Rectal smooth muscle tissue (tissue), 1 donor: Measurements from ENCODE around the gene ERMAP.
"Not testable (repeated sequence)": the region's sequence is repeated elsewhere in the genome, so short reads cannot be mapped to it uniquely, and the experiment has no call there.

Source experiments
- H3K27ac ChIP-seq: one replicate; pipeline ENCODE4 v1.7.0; 2013; ENCODE audit warnings: low read depth, low read length, inconsistent platforms
- H3K27me3 ChIP-seq: one replicate; pipeline ENCODE4 v1.7.0; 2013; ENCODE audit warnings: low read length; ENCODE audit not compliant: control insufficient read depth, insufficient read depth
- H3K36me3 ChIP-seq: one replicate; pipeline ENCODE4 v1.7.0; 2013; ENCODE audit warnings: low read length; ENCODE audit not compliant: control insufficient read depth, insufficient read depth
- H3K4me1 ChIP-seq: one replicate; pipeline ENCODE4 v1.7.0; 2013; ENCODE audit warnings: low read length; ENCODE audit not compliant: control insufficient read depth, insufficient read depth
- H3K4me3 ChIP-seq: one replicate; pipeline ENCODE4 v1.7.0; 2013; ENCODE audit warnings: low read length
- H3K9ac ChIP-seq: one replicate; pipeline ENCODE4 v1.7.0; 2013; ENCODE audit warnings: low read length

Gene ERMAP

GRCh38 chr1:42848823-42849537 is 32.1 kb downstream of the ERMAP start:
- Histone ChIP-seq H3K27me3 (no peaks in the 10 kb centered on the region), H3K36me3 (peaks cover 6% of the 10 kb centered on the region), H3K9ac (no peak overlapping the region), H3K4me1 (peaks cover 5% of the 10 kb centered on the region), H3K27ac (no peak overlapping the region), H3K4me3 (no peak overlapping the region)

GRCh38 chr1:42849944-42850343 is 33.0 kb downstream of the ERMAP start:
- no peak overlapping the region for H3K27ac ChIP-seq
- H3K9ac ChIP-seq: no peak overlapping the region
- H3K4me3 ChIP-seq: no peak overlapping the region
- H3K4me1 ChIP-seq: peaks cover 5% of the 10 kb centered on the region
- peaks cover 6% of the 10 kb centered on the region for H3K36me3 ChIP-seq
- no peaks in the 10 kb centered on the region for H3K27me3 ChIP-seq

- peaks cover 6% of the 10 kb centered on the region for H3K36me3 ChIP-seq
- no peaks in the 10 kb centered on the region for H3K27me3 ChIP-seq
- no peak overlapping the region for H3K9ac ChIP-seq
- H3K4me3 ChIP-seq: no peak overlapping the region
- no peak overlapping the region for H3K27ac ChIP-seq
- peaks cover 5% of the 10 kb centered on the region for H3K4me1 ChIP-seq
These were observed 34.5 kb downstream of the ERMAP start for GRCh38 chr1:42851420-42851819.

DNA sequence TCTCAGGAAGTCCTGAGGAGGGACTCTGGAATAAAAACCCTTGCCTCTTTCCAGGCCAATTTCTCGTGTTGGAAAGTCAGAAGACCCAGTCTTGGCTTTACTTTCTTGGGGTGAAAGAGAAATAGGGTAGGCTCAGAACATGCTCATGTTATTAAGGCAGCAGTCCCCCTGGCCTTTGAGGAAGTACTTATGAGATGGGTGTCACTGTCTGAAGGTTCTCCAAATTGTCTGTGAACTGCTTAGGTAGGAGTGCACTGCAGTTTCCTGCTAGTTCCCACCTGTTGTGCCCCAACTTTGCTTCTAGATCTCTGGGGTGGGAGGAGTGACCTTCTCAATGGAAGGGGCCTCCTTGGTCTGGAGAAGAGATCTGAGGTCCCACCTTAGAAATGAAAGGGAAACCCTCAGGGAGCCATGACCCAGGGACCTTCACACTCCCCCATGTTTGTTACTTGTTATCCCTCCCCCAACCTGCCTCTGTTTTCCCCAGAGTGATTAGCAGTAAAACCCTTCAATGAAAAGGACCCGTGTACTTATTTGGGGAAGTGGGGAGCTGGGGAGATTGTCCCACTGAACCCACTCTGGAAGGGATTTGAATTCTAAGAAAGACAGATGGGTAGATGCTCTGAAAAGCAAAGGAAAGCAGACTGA is 35.2 kb downstream of the ERMAP start:
- H3K36me3 ChIP-seq: peaks cover 6% of the 10 kb centered on the region
- H3K9ac ChIP-seq: no peak overlapping the region
- H3K27me3 ChIP-seq: no peaks in the 10 kb centered on the region
- peaks cover 5% of the 10 kb centered on the region for H3K4me1 ChIP-seq
- H3K4me3 ChIP-seq: no peak overlapping the region
- H3K27ac ChIP-seq: no peak overlapping the region

DNA sequence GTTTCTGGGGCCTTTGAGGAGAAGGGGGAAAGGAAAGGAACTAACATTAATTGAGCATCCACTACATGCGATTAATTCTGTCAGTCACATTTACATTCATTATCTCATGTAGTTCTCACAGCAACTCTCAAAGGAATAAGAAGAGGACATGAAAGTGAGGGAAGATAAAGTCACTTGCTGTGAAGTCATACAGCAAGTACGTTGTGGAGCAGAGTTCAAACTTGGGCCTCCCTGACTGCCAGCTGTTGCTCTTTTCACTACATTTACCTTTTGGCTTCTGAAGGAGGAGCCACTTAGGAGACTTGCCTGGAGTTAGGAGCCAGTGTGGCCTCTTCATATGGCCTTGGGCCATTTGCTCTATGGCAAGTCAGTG is 35.7 kb downstream of the ERMAP start:
- H3K27ac ChIP-seq: no peak overlapping the region

DNA sequence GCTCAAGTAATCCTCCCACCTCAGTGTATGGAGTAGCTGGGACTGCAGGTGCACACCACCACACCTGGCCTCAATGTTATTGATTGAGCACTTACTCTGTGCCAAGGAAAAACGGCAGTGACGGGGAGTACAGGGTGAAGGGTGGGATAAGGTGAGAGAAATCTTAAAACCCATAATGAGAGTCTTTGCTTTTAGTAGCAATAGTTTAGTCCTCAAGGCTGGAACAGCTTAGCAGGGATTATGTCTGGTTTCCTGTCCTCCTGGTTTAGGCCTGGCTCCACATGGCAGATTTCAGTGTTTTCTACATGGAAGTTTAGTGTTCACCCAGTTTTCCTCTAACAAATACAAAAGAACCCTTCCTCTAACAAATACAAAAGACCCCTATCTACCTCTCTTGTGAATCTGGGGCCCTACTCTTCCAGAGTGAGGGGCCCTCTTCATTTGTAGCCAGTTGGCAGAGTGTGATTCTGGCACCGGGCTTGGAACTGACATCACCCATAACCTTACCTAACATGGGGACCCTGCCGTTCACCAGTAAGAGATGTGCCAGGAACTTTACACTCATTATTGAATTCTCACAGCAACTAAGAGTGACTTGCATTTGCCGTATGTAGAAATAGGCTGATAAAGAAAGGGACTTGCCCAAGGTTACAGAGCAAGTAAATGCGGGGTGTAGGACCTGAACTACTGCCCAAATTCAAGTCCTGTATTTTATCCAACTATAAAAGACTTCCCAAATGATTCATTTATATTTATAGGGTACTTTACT is 36.4 kb downstream of the ERMAP start:
- Histone ChIP-seq H3K27ac (no peak overlapping the region), H3K27me3 (no peaks in the 10 kb centered on the region), H3K36me3 (peaks cover 6% of the 10 kb centered on the region), H3K9ac (no peak overlapping the region), H3K4me1 (no peaks in the 10 kb centered on the region), H3K4me3 (no peak overlapping the region)

More for the DNA sequence above, 35.7 kb downstream of the ERMAP start:
- Histone ChIP-seq H3K36me3 (peaks cover 6% of the 10 kb centered on the region), H3K9ac (no peak overlapping the region), H3K27me3 (no peaks in the 10 kb centered on the region), H3K4me1 (peaks cover under 1% of the 10 kb centered on the region), H3K4me3 (no peak overlapping the region)

- H3K9ac ChIP-seq, H3K4me3 ChIP-seq, H3K4me1 ChIP-seq, H3K27me3 ChIP-seq, H3K27ac ChIP-seq, H3K36me3 ChIP-seq: not testable (repeated sequence)
These were observed 39.6 kb downstream of the ERMAP start for GRCh38 chr1:42856554-42856953.

GRCh38 chr1:42859366-42859765 is 42.4 kb downstream of the ERMAP start:
- H3K4me1 ChIP-seq: not testable (repeated sequence)

GRCh38 chr1:42860339-42861013 is 43.6 kb downstream of the ERMAP start:
- Histone ChIP-seq H3K9ac (no peak overlapping the region), H3K36me3 (no peaks in the 10 kb centered on the region), H3K4me3 (no peak overlapping the region), H3K27me3 (no peaks in the 10 kb centered on the region), H3K4me1 (no peaks in the 10 kb centered on the region), H3K27ac (no peak overlapping the region)

More at GRCh38 chr1:42859366-42859765, 42.4 kb downstream of the ERMAP start:
- H3K9ac ChIP-seq, H3K27me3 ChIP-seq, H3K27ac ChIP-seq, H3K4me3 ChIP-seq, H3K36me3 ChIP-seq: not testable (repeated sequence)

GRCh38 chr1:42861014-42861399 is 44.1 kb downstream of the ERMAP start:
- no peaks in the 10 kb centered on the region for H3K36me3 ChIP-seq
- H3K4me3 ChIP-seq: no peak overlapping the region
- H3K9ac ChIP-seq: no peak overlapping the region
- no peaks in the 10 kb centered on the region for H3K4me1 ChIP-seq
- H3K27ac ChIP-seq: no peak overlapping the region
- H3K27me3 ChIP-seq: no peaks in the 10 kb centered on the region

DNA sequence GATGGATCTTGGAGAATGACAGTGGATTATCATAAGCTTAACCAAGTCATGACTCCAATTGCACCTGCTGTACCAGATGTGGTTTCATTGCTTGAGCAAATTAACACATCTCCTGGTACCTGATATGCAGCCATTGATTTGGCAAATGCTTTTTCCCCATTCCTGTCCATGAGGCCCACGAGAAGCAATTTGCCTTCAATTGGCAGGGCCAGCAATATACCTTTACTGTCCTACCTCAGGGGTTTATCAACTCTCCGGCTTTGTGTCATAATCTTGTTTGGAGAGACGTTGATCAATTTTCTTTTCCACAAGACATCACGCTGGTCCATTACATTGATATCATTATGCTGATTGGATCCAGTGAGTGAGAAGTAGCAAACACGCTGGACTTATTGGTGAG is 49.6 kb downstream of the ERMAP start:
- Histone ChIP-seq H3K4me3 (no peak overlapping the region), H3K4me1 (no peaks in the 10 kb centered on the region), H3K27ac (no peak overlapping the region), H3K9ac (no peak overlapping the region), H3K27me3 (no peaks in the 10 kb centered on the region), H3K36me3 (no peaks in the 10 kb centered on the region)

DNA sequence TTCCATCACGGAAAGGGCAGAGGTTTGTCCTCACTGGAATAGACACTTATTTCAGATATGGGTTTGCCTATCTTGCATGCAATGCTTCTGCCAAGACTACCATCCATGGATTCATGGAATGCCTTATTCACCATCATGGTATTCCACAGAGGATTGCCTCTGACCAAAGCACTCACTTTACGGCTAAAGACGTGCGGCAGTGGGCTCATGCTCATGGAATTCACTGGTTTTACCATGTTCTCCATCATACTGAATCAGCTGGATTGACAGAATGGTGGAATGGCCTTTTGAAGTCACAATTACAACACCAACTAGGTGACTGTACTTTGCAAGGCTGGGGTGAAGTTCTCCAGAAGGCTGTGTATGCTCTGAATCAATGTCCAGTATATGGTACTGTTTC is 51.5 kb downstream of the ERMAP start:
- not testable (repeated sequence) for H3K9ac ChIP-seq, H3K27me3 ChIP-seq, H3K4me1 ChIP-seq, H3K36me3 ChIP-seq, H3K4me3 ChIP-seq, H3K27ac ChIP-seq
